Measurements from ENCODE around the gene VPS37C.
A peak's percentile ranks its signal among the peaks of the same experiment; 100 is the strongest.
"Not testable (repeated sequence)": the region's sequence is repeated elsewhere in the genome, so short reads cannot be mapped to it uniquely, and the experiment has no call there.

VPS37C gene

DNA sequence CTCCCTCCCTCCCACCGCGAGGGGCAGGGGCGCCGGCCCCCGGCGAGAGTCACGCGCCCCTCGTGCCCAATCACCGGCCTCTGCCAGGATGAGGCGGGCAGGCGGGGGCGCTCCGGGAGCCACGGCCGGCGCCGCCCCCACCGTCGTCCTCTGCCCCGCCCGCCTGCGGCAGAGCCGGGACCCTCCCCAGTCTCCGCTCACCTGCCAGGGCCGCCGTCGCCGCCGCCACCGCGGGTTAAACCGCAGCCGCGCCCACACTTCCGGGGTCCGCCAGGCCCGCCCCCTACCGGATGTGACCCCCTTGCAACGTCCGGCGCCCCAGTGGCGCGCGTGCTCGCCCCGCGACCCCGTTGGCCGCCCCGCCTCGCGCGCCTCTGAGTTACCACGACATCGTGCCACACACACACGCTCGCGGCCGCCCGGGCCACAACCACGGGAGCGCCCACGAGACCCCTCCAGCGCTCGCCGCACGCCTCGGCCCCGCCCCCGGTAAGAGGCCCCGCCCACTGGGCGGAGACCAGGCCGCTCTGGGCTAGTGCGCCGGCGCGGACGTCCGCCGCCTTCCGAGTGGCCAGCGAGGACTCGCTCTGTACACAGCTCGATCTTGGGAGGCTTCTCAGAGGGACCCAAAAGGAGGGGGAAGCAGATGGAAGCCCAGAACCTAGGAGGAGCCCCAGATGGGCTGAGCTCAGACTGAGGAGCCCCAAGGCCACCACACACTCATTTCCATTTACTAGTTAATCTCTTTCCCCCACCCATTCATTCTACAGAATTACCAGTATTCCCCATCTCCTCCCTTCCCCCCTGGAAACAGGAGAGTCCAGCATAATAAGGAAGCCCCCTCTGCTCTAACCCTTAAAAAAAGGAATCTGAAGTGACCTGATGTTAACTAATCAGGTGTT, at the start of gene VPS37C:
VPS37C (minus strand) TSS at position 237 of the 902 bp plus-strand sequence. CDS start 22,597 bp downstream, outside the sequence.
- DNase-seq (ENCODE audit: low read depth) = no peak

DNA sequence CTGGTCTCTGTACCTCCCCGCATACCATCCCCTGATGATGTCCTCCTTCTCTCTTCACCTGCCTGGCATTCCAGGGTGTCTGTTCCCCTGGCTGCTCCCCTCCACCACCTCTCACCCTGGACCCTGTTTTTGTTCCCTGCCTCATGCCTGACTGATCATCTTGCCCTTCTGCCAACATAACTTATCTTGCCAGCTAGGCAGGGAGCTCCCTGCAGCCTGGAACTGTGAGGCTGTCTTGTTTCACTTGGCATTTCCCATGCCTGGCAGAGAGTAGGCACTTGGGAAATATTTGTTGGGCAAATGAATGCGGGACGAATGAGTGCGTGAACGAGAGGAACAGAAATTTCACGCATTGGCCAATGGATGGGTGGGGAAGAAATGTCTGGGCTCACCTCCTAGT, 49.4 kb upstream of the VPS37C start:
- DNase-seq (ENCODE audit: low read depth) = not testable (repeated sequence)

DNA sequence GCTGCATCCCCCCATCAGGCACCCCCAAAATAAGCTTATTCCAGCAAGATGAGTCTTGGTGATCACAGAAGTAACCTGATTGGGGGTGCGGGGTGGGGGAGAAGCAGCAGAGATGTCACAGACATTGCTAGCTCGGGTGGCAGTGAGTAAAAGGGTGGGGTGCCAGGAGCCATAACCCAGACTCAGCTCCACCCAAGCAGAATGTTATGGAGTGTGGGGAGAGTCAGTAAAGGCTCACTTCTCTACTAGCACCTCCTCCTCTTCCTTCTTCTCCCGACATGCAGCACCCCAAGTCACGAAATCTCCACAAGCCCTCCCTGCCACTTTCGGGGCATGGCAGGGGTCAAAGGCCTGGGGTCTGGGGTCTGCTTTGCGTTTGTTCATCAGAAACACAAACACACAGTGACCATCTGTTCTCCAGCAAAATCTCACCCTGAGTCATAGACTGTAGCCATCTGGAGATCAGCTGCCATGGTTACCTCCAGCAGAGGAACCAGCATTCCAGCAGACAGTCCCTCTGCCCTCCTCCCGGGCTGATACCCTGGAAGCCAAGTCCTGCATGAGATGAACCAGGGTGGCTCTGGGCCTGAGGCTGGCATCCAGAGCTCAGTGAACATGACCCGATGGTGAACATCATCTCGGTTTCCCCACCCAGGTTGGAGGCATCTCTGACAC, 46.5 kb upstream of the VPS37C start:
- DNase-seq (ENCODE audit: low read depth) = not testable (repeated sequence)

DNA sequence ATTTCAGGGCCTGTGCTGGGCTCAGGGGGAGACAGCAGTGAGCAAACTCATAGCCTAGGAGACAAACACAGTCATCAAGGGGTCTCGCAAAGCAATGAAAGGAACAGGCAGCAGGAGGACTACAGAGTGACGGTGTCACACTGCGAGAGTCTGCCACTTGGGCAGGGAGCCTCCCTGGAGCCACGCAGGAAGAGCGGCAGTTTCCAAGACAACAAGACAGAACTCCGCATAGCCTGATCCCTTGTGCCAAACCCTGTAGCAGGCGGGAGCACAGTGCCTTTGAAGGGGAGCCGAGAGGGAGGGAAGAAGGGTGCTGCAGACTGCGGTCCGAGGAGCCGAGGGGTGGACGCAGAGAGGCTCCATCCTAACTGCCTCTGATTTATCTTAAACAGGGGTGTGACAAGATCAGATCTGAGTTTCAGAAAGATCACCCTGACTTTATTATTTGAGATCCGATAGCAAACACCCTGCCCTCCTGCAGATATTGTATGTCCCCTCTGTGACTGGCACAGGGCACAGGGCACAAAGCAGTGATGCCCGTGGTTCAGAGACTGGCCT, 43.4 kb upstream of the VPS37C start:
- DNase-seq (ENCODE audit: low read depth) = not testable (repeated sequence)

DNA sequence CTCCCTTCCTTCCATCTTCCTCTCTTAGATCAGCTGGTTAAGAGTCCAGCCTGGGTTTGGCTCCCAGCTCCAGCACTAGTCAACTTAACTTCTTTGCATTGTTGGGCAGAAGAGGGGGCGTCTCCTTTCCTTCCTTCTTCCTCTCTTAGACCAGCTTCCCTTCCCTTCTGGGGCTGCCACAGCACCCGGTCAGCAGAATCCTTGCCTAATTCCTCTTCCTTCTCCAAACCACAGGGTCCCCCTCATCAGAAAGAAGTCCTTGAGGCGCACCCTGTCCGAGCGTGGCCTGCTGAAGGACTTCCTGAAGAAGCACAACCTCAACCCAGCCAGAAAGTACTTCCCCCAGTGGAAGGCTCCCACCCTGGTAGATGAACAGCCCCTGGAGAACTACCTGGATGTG, 42.6 kb upstream of the VPS37C start:
- DNase-seq (ENCODE audit: low read depth) = not testable (repeated sequence)

DNA sequence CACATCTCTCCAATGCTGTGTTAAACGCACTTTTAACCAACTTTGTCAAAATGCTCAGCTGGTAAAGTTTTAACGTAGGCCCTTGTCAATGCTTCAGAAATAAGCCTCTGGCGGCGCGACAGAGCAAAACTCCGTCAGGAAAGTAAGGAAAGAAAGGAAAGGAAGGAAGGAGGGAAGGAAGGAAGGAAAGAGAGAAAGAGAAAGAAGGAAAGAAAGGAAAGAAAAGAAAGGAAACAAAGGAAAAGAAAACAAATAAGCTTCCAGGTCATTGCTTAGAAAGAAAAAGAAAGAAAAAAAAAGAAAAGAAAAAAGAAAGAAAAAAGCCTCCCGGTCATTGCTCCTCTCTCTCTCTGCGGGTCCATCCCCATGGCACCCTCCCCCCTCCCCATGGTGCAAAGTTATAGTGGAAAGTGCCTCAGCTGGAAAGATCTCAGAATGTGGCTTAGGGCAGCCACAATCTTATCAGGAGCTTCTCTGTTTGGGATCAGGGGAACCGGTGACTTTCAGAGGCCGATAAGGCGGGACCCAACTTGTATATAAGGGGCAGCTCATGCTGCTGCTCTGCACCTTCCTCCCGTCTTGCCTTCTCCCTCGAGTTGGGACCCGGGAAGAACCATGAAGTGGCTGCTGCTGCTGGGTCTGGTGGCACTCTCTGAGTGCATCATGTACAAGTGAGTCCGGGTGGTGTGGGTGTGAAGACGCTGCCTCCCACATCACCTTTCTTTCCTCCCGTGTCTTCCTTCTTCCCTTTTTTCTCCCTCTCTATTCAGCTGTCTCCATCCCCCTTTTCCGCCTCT, 41.9 kb upstream of the VPS37C start, which contains the start of gene PGA3:
PGA3 (plus strand) TSS at position 566 of the 797 bp plus-strand sequence; CDS start at position 616, 50 bp downstream.
- not testable (repeated sequence) for DNase-seq (ENCODE audit: low read depth)

DNA sequence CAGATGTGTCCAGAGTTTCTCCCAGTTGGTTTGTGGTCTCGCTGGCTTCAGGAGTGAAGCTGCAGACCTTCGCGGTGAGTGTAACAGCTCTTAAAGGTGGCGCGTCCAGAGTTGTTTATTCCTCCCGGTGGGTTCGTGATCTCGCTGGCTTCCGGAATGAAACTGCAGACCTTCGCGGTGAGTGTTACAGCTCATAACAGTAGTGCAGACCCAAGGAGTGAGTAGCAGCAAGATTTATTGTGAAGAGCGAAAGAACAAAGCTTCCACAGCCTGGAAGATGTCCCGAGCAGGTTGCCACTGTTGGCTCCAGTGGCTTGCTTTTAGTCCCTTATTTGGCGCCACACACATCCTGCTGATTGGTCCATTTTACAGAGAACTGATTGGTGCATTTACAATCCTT, 40.2 kb upstream of the VPS37C start:
- DNase-seq (ENCODE audit: low read depth) = no peak

DNA sequence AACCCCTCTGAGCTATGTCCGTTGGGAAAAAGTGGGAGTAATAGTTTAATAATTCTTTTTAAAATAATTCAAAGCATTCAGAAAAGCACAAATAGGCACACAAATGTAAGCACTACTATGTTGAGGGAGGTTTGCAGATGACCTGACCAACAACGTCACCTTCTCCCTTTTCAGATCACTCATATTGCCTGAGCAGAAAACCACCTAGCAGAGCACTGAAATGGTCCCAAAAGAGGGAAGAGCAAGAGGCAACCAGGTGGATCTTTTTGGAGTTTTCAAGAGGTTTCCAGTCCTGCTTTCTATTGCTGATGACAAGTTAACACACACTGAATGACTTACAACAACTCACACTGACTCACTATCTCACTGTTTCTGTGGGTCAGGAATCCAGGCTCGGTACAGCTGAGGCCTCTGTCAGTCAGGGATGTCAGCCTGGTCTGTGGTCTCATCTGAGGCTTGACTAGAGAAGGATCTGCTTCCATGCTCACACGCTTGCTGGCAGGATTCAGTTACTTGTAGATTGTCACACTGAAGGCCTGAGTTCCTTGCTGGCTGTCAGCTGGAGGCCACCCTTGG, 37.8 kb upstream of the VPS37C start:
- DNase-seq (ENCODE audit: low read depth) = no peak

DNA sequence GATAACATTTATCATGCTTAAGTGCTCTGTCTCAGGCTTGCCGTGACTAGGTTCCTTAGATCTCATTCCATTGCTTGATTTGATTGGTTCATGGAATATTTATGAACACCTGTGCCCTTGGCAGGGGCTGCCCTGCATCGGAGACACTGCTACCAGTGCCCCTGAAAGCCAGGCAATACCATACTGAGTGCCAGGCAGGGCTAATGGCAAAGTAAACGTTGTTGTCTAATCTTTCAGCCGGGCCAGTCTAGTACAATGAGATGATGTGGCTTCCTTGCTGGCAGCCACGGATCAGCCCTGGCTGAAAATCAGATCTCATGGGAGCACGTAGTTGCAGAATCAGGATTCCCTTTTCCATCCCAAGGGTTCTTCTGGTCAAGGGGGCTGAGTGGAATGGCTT, 37.1 kb upstream of the VPS37C start:
- no peak for DNase-seq (ENCODE audit: low read depth)

DNA sequence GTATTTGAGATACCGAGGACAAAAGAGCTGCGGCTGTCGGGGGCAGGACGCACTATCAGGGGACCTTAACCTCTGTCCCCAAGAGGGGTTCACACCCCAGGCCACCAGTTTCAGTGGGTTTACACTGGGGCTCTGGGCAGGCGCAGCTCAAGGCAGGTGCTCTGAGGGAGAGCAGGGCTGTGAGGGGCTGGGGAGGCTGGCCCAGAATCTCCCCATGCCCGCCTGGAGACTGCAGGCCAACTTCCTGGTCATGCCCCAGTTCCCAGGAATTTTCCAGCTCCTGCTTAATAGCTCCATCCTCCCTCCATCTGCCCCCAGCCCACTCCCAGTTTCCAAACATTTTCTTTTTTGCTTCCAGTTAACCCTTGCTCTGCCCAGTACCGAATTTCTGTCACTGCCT, 34.5 kb upstream of the VPS37C start:
- DNase-seq (ENCODE audit: low read depth) = no peak

DNA sequence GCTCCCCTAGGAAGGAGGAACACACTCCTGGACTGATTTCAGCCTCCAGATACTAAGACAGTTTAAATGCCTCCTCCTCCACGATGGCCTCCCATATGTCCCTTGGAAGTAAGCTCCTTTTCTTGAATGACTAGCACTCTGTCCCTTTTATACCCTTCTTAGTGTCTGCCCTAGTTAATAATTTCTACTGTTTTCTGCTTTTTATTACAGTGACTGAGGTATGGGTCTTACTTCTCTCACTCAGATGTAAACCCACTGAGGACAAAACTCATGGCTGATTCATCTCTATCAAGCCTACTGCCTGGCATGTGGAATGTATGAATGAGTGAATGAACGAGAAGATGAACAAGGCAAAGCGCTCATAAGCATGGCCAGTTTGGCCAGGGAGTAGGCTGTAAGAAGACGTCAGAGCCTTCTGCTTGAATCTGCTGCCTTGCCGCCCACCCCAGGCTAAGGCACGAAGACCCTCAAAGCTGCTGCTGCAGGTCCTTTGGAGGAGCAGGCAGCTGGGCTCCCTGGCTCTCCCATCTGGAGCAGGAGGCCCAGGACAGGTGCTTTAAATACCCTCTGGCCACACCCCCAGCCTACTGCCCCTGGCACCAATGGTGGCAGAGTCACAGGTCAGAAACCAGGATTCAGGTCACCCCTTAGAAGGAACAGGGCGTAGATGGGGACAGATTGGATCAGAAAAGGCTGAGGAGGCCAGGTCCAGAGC, 33.9 kb upstream of the VPS37C start:
- no peak for DNase-seq (ENCODE audit: low read depth)

DNA sequence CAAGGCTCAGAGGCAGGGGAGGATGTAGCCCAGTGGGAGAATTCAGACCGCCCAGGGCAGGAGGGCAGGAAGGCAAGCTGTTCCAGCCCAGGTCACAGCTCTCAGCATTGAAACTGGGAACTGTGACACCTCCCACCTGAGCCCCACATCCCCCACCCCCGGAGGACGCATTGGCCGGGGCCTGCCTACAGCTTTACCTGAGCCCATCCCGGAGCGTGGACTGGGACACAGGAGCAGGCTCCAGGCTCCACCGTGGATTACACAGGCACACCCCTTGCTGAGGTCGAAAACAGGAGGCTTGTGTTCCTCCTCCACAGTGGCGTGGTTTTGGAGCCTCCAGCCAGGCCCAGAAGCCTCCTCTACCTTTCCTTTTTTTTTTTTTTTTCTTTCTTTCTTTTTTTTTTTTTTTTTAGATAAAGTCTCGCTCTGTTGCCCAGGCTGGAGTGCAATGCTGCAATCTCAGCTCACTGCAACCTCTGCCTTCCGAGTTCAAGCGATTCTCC, 33.0 kb upstream of the VPS37C start:
- no peak for DNase-seq (ENCODE audit: low read depth)

DNA sequence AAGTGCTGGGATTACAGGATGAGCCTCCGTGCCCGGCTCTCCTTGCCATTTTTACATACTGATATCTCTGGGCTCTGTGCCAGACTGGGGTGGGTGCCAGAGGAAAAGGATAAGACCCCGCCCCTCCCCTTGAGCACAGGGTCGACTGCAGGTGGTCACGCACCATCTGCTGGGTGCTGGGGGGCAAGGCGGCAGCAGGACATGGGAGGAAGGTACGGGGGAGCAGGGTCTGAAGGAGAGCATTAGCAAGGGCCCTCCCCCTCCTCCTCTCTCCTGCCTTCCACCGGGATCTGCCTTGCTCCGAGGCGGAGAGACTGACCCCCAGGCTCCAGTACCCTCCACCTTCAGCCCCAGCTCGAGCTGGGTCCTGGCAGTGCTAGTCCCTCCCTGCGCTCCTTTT, 32.4 kb upstream of the VPS37C start:
- no peak for DNase-seq (ENCODE audit: low read depth)

DNA sequence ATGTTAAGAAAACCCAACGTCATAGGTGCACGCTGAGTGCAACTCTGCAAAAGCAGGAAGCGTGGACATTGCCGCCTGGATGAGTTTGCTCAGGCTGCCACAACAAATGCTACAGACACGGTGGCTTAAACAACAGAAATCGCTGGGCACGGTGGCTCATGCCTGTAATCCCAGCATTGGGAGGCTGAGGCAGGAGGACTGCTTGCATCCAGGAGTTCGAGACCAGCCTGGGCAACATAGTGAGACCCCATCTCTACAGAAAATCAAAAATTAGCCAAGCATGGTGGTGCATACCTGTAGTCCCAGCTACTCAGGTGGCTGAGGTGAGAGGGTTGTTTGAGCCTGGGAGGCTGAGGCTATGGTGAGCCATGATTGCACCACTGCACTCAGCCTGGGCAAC, 28.7 kb upstream of the VPS37C start:
- DNase-seq (ENCODE audit: low read depth) = no peak

DNA sequence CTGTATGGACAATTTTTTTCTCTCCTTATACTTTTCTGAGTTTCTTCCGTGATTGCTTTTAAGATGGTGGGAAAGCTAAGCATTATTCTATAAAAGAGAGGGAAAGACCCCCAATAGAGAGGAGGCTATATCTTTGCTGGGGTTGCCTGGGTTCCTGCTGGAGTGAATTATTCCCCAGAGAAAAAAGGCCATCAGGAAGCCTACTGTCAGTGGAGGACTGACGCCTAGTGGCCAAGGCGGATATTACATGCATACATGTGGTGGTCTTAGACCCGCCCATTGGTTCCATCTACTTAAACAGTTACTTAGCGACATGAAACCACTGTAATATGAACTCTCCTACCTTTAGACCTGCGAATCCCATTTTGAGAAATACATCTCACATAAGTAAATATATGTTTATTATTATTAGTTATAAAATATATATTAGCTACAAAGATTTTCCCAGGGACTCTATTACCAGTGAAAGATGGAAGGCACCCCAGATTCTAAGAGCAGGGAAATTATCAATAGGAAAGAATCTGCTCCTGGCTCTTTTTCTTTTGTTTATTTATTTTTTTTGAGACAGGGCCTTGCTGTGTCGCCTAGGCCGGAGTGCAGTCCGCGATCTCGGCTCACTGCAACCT, 26.4 kb upstream of the VPS37C start:
- DNase-seq (ENCODE audit: low read depth) = peak; percentile 32

DNA sequence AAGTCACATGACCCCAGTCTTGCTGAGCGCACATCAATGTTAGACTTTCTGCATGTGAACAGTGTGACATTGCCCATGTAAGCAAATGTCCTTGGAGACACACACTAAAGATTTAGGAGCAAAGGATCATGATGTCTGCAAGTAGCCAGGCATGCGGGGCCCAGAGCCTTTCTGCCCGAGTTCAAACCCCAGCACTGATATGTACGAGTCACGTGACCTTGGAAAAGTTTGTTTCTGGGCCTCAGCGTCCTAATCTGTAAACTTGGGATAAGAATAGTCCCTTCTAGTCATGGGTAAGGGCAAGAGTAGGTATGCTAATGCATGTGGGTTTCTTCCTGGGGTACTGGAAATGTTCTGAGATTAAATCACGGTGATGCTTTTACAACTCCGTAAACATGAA, 25.3 kb upstream of the VPS37C start:
- no peak for DNase-seq (ENCODE audit: low read depth)

DNA sequence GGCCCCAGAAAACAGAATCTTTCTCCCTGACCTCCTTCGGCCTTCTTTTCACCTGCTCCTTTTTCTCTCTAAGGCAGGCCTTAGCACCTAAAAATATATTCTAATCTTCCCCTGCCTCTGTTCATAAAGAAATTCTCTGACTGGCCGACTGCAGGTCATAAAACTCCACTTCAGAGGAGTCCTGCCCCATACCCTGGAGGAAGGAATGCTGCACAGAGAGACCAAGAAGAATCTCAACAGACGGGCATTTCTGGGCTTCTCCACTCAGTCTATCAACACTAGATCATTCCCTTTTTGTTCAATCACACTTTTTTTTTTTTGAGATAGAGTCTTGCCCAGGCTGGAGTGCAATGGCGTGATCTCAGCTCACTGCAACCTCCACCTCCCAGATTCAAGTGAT, 22.4 kb upstream of the VPS37C start:
- no peak for DNase-seq (ENCODE audit: low read depth)

DNA sequence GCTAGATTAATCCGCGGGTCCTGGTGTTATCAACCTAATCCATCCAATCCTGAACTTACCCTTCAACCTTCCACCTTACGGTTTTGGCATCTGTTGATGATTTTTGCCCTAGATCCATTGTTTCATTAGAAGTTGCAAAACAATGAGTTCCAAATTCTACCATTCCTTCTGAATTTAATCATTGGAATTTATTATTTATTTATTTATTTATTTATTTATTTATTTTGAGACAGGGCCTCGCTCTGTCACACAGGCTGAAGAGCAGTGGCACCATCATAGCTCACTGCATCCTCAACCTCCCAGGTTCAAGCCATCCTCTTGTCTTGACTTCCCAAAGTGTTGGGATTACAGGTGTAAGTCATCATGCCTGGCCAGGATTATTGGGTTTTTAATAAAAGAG, 20.3 kb upstream of the VPS37C start:
- DNase-seq (ENCODE audit: low read depth) = no peak

DNA sequence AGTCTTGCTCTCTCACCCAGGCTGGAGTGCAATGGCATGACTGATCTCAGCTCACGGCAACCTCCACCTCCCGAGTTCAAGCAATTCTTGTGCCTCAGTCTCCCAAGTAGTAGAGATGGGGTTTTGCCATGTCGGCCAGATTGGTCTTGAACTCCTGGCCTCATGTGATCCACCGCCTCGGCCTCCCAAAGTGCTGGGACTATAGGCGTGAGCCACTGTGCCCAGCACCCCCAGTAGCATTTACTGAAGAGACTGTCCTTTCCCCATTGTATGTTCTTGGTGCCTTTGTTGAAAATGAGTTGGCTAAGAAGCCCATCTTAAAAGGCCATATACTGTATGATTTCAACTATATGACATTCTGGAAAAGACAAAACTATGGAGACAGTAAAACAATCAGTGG, 19.0 kb upstream of the VPS37C start:
- not testable (repeated sequence) for DNase-seq (ENCODE audit: low read depth)

DNA sequence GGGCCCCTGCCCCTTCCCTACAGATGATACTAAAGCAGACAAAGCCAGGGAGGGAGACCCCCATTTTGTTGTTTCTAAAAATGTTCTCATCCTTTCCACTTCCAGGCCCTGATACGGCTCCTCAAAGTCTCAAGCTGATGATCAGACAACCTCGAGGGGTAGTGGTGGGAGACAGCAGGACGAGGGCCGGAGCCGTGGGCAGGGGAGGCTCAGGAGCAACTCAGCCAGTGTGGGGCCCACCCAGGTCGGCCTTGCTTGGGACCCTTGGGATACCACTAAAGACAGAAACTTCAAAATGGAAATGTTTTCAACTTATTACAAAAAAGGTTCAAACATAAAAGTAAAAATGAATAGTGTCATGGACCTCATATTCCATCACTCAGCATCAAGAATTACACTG, 15.2 kb upstream of the VPS37C start:
- DNase-seq (ENCODE audit: low read depth) = no peak

Data from non-pigmented ciliary epithelial cell (primary cell).